GM19467 (cell line): Measurements from ENCODE around the gene MCM3.

Source experiments
- ATAC-seq: cut with Tn5 transposase; IDR thresholded peaks from one replicate; pipeline ENCODE4 v1.9.1; 2021; ENCODE audit warnings: mild to moderate bottlenecking, moderate library complexity; ENCODE audit not compliant: unreplicated experiment

MCM3 gene

DNA sequence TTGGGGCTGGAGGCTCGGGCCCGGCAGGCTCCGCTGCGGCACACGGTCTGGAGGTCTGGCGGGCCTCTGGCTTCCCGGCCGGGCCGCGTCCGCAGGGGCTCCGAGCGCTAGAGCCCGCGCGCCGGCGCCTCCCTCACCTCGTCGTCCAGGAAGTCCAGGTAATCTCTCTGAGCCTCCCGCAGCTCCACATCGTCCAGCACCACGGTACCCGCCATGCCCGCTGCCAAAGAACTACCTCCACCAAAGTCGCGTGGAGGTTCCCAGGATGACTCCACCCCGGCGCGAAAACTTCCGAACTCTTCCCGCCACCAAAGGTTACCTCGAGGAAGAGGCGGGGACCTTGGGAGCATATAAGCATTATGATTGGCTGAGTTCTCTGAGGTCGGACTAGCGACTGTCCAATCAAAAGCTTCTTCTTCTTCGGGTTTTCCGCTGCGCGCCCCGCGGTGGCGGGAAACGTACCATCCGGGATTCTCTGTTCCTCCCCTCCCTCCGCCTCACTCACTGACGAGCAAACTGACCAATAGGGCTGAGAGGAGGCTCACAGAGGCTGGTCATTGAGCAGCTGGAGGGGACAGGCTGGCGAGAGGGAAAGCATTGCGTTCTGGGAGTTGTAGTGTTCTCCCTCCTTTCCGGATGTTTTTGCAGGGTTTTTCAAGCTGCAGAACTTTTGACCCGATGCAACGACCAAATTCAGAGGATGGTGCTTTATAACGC lies at the start of gene MCM3:
Gene MCM3 (minus strand): TSS at position 283 of the 717 bp plus-strand sequence. CDS start 68 bp downstream, at position 215.
- ATAC-seq = peak; percentile 99

DNA sequence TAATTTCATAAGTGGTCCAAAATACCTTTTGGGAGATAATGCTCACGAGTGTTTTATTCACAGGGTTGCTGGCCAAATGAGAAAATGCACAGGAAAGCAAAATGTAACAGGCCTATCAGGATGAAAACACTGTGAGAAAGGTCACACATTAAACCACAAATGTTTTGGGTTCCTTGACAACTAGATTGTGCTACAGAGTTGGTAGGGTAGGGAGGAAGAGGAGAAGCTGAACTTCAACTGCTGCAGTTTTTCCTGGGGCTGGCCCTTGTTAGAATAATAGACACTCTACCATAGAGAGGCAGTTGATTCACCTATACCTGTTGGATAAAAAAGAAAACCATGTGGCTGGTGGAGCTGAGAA lies 49.3 kb upstream of the MCM3 start:
- ATAC-seq = no peak

GRCh38 chr6:52331793-52332457 lies 47.4 kb upstream of the MCM3 start:
- no peak for ATAC-seq

- ATAC-seq = no peak
Measured at GRCh38 chr6:52330470-52330869, 45.9 kb upstream of the MCM3 start.

- ATAC-seq = no peak
Measured at GRCh38 chr6:52328729-52329128, 44.2 kb upstream of the MCM3 start.

GRCh38 chr6:52328303-52328662 lies 43.7 kb upstream of the MCM3 start:
- ATAC-seq = no peak

GRCh38 chr6:52326540-52327364 lies 42.2 kb upstream of the MCM3 start:
- no peak for ATAC-seq

GRCh38 chr6:52325695-52326471 lies 41.3 kb upstream of the MCM3 start:
- ATAC-seq = no peak

DNA sequence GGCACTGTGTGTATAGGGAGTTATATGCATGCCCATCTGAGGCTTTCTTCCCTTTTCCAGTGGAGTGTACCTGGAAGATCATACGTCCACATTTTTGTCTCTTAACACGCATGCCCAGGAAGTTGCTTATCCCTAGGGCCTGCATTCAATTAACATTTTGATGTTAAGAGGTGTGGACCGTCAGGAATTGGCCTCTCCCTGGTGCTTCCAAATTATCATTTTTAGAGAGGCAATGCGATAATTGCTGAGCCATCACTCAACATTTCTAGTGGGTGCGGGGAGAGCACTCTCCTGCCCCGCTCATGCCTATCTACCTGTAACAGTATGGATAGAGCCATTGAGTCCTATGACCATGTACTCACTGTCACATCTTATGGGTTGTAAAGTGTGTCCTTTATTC lies 39.6 kb upstream of the MCM3 start:
- ATAC-seq = no peak

GRCh38 chr6:52317841-52318581 lies 33.5 kb upstream of the MCM3 start:
- peak; percentile 96 for ATAC-seq

- ATAC-seq = no peak
Measured at GRCh38 chr6:52317211-52317610, 32.7 kb upstream of the MCM3 start.

DNA sequence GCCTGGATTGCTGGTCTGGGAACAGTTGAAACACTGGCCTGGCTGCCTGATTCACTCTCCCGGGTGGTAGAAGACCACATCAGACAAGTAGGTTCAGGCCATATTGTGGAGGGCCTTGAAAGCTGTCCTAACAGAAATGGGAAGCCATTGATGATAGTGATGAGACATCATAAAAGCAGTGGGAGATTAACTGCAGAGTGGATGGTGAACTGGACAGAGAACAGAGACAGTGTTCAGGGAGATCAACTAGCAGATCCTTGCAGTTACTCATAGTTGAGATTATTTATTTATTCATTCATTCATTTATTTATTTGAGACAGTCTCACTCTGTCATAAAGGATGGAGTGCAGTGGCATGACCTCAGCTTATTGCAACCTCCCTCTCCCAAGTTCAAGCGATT lies 30.2 kb upstream of the MCM3 start:
- no peak for ATAC-seq

- ATAC-seq = no peak
Measured at GRCh38 chr6:52312461-52312860, 27.9 kb upstream of the MCM3 start.

DNA sequence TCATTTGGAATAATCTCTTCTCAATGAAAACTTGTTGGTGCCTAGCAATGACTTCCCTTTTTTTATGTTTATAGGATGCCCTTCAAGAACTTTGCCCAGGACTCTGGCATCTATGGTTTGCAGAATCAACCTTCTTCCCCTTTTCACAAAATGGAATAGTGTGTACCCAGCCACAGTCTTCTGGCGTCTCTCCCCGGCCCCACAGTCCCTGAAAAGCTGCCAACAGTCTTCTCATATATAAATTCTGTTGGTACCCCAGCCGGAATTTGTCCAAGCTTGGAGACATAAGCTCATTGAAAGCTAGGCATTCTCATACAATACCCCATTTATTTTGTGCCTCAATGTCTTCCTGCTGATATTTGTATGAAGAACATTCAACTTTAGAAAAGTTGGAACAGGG lies 26.4 kb upstream of the MCM3 start:
- ATAC-seq = no peak

DNA sequence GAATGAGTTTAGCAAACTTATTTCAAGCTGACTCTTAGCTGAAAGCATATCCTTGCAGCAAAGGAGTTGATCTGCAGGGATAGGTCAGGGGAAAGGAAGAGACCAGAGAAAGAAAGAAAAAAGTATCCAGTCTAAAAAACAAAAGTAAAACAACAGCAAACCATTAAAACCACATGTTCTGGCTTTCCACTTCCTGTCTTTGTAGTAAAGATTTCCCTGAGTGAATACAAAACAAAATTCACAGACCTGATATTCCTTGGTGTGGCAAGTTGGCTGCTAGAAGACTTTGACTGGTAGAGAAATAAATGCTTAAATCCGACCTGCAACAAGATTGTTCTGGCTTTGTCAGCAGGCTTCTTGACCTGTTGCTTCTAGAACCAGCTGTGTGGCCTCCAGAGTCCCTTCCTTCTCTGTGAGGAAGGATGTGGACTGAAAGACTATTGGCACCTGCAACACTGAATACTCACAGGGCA lies 23.4 kb upstream of the MCM3 start:
- peak; percentile 19 for ATAC-seq

DNA sequence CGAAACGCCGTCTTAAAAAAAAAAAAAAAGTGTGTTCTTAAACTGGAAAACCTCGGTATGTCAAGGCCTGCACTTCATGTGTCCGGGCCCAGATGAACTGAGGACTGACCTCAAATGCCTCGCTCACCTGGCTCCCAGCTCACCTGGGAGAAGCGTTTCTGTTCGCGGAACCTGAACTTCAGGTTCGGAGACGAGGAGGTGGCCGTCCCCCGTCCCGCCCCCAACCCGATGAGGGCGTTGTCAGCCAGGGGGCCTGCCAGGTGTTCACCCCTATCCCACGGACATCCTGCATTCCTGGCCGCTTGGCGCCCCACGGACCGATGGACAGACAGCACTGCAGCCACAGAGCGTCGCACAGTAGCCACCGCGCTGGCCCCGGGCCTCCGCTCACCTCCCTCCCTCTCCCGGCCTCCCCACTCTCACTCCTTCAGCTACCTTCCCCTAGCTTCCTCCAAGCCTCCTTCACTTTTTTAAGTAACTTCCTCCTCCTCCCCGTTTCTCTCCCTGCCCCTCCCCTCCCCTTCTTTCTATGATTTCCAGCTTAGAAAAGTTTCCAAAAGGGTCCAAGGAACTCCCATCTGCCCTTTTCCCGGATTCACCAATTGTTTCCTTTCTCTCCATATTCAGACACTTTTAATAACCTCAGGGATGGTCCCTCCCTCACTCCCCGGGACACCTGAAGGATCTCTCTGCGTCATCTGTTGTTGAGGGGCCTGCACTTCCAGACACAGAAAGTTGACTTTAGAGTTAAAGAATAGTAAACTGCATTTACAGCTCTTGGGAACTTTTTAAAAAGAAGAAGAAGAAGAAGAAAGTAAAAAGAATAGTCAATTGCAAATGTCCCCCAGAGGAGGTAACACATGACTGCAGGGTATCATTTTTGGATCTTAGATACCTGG lies 22.7 kb upstream of the MCM3 start:
- ATAC-seq = no peak

- ATAC-seq = peak; percentile 65
Measured at GRCh38 chr6:52305948-52306767, 21.6 kb upstream of the MCM3 start.

GRCh38 chr6:52305411-52305810 lies 20.9 kb upstream of the MCM3 start:
- no peak for ATAC-seq
